Measurements from ENCODE around the gene TLE2.
"Not testable (repeated sequence)": the region's sequence is repeated elsewhere in the genome, so short reads cannot be mapped to it uniquely, and the experiment has no call there.

The TLE2 gene

GRCh38 chr19:2992958-2993357 is 36.1 kb downstream of the TLE2 start:
- no peak for TF ChIP-seq CTCF (conservative IDR thresholded peaks at IDR 0.05; ENCODE audit: low read depth)
- H3K27ac ChIP-seq, result no peak overlapping the region
- POLR2A ChIA-PET (ENCODE audit: low non-redundant PET), result no interaction called here
- DNase-seq (ENCODE audit: low spot score), result no peak
- CTCF ChIA-PET, result no interaction called here

GRCh38 chr19:2992333-2992732 is 36.7 kb downstream of the TLE2 start:
- CTCF ChIA-PET; POLR2A ChIA-PET (ENCODE audit: low non-redundant PET); H3K27ac ChIP-seq; DNase-seq (ENCODE audit: low spot score): not testable (repeated sequence)

GRCh38 chr19:2989236-2989946 is 39.7 kb downstream of the TLE2 start:
- no peak overlapping the region for H3K27ac ChIP-seq
- CTCF ChIA-PET, result interaction anchor here (0.6 kb wide), 1 partner anchor 220 kb away, joined by 3 read pairs; no protein-coding TSS in a partner anchor
- POLR2A ChIA-PET (ENCODE audit: low non-redundant PET), result no interaction called here
- TF ChIP-seq CTCF (conservative IDR thresholded peaks at IDR 0.05; ENCODE audit: low read depth), result no peak
- no peak for DNase-seq (ENCODE audit: low spot score)

- no peak overlapping the region for H3K27ac ChIP-seq
- ChIA-PET CTCF (interaction anchor here (0.6 kb wide), 1 partner anchor 221 kb away, joined by 3 read pairs; no protein-coding TSS in a partner anchor), POLR2A (ENCODE audit: low non-redundant PET) (interaction anchor here (0.6 kb wide), 1 partner anchor 145 kb away, joined by 4 read pairs; no protein-coding TSS in a partner anchor)
- no peak for DNase-seq (ENCODE audit: low spot score)
- TF ChIP-seq CTCF (conservative IDR thresholded peaks at IDR 0.05; ENCODE audit: low read depth), result no peak
Observed at GRCh38 chr19:2988568-2988967, 40.5 kb downstream of the TLE2 start.

GRCh38 chr19:2987797-2988196 is 41.3 kb downstream of the TLE2 start:
- DNase-seq (ENCODE audit: low spot score), result no peak
- ChIA-PET POLR2A (ENCODE audit: low non-redundant PET) (interaction anchor here (0.6 kb wide), 1 partner anchor 145 kb away, joined by 4 read pairs; no protein-coding TSS in a partner anchor), CTCF (no interaction called here)
- no peak for TF ChIP-seq CTCF (conservative IDR thresholded peaks at IDR 0.05; ENCODE audit: low read depth)
- H3K27ac ChIP-seq, result no peak overlapping the region

GRCh38 chr19:2986951-2987524 is 42.0 kb downstream of the TLE2 start:
- POLR2A ChIA-PET (ENCODE audit: low non-redundant PET), result no interaction called here

More at GRCh38 chr19:2986951-2987524, 42.0 kb downstream of the TLE2 start:
- no peak overlapping the region for H3K27ac ChIP-seq
- CTCF ChIA-PET, result interaction anchor here (0.6 kb wide), 1 partner anchor 31 kb away, joined by 3 read pairs; no protein-coding TSS in a partner anchor
- DNase-seq (ENCODE audit: low spot score), result no peak
- no peak for TF ChIP-seq CTCF (conservative IDR thresholded peaks at IDR 0.05; ENCODE audit: low read depth)
